ENCODE measurements around the gene CRYGN.

DNA sequence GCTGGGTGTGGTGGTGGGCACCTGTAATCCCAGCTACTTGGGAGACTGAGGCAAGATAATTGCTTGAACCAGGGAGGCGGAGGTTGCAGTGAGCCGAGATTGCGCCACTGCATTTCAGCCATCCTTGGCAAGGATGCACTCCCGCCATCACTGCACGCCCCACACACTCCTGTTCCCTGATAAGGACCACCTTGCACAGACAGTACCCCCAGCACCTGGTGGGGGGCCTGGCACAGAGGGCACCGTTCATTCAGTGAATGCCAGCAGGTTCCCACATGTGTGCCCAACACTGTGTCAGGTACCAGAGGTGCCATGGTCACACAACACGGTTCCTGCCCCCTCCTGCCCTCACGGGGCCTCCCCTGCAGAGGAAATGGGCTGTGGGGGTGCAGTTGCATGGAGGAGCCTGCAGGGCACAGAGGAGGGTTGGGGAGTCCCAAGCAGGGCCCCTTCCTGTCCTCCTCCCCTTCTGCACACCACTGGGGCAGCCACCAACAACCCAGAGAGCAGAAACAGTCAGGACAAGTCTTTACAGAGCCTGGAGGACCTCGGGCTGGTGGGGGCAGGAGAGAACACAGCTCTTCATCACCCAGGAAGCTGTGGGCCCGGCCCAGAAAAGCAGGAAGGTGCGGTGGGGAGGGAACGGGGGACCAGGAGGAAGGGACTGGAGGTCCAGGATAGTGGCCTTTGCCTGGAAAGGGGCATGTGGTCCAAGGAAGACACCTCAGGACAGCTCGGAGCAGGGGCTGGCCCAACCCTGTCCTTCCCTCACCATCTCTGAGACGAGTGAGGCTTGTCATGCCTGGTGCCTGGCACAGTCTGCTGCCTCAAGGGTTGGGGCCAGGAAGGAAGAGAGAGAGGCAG lies 7.1 kb downstream of the CRYGN start:
- no peak for TF ChIP-seq EP300 (IDR thresholded peaks at IDR 0.05)
- TF ChIP-seq POLR2A (IDR thresholded peaks at IDR 0.05): no peak

Data from stomach (tissue), 4 donors.